Neuron (in vitro differentiated cells): ENCODE results near the gene TMEM120B.

Experiments
- H2AFZ ChIP-seq: one replicate; pipeline ENCODE4 v1.6.1; 2013; ENCODE audit warnings: low read depth, mild to moderate bottlenecking, inconsistent platforms, low read length, moderate library complexity
- H3K27me3 ChIP-seq: one replicate; pipeline ENCODE4 v1.6.1; 2013; ENCODE audit warnings: low read length; ENCODE audit not compliant: insufficient read depth
- H3K36me3 ChIP-seq: one replicate; pipeline ENCODE4 v1.6.1; 2013; ENCODE audit warnings: low read length; ENCODE audit not compliant: insufficient read depth
- H3K4me1 ChIP-seq: one replicate; pipeline ENCODE4 v1.6.1; 2013; ENCODE audit warnings: low read length; ENCODE audit not compliant: insufficient read depth
- H3K4me3 ChIP-seq: 2 replicates; pipeline ENCODE4 v1.5.1; 2013; ENCODE audit warnings: mild to moderate bottlenecking, low read length, moderate library complexity
- H3K9me3 ChIP-seq: one replicate; pipeline ENCODE4 v1.6.1; 2013; ENCODE audit warnings: low read length

TMEM120B gene

GRCh38 chr12:121812921-121813896, 100.7 kb downstream of the TMEM120B start:
- Histone ChIP-seq H3K36me3 (peaks cover 67% of the 10 kb centered on the region), H3K27me3 (no peaks in the 10 kb centered on the region), H3K4me1 (peaks cover 13% of the 10 kb centered on the region), H3K4me3 (no peak overlapping the region), H3K9me3 (no peaks in the 10 kb centered on the region), H2AFZ (no peak overlapping the region)

DNA sequence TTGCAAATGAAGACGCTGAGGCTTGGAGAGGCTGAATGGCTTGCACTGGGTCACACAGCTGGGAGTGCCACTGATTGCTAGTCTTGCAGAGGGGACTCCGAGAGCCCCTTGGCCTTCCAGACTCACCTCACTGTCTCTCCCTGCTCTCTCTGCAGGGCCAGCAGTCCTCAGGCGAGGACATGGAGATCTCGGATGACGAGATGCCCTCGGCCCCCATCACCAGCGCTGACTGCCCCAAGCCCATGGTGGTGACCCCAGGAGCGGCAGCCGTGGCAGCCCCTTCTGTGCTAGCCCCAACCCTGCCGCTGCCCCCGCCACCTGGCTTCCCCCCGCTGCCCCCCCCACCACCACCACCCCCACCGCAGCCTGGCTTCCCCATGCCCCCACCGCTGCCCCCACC, 101.4 kb downstream of the TMEM120B start:
- Histone ChIP-seq H3K27me3 (no peaks in the 10 kb centered on the region), H3K9me3 (no peaks in the 10 kb centered on the region), H3K4me1 (peaks cover 13% of the 10 kb centered on the region), H3K36me3 (peaks cover 62% of the 10 kb centered on the region), H2AFZ (no peak overlapping the region), H3K4me3 (no peak overlapping the region)

GRCh38 chr12:121814429-121815119, 102.0 kb downstream of the TMEM120B start:
- H2AFZ ChIP-seq, result no peak overlapping the region
- H3K4me3 ChIP-seq, result no peak overlapping the region
- no peaks in the 10 kb centered on the region for H3K27me3 ChIP-seq
- H3K36me3 ChIP-seq, result peaks cover 61% of the 10 kb centered on the region
- no peaks in the 10 kb centered on the region for H3K9me3 ChIP-seq
- H3K4me1 ChIP-seq, result peaks cover 13% of the 10 kb centered on the region

DNA sequence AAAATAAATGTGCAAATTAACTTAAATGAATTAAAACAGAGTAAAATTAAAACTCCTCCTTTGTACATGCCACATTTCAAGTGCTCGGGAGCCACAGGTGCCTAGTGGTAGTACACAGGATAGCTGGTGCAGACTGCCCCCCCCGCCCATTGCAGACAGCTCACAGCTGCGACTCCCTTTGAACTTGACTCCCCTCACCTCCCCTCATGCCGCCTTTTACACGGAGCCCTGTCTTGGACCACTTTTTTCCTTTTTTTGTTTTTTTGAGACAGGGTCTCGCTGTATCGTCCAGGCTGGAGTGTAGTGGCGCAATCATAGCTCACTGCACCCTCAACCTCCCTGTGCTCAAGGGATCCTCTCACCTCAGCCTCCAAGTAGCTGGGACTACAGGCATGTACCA, 102.7 kb downstream of the TMEM120B start:
- Histone ChIP-seq H3K9me3 (no peaks in the 10 kb centered on the region), H2AFZ (no peak overlapping the region), H3K36me3 (peaks cover 61% of the 10 kb centered on the region), H3K4me3 (no peak overlapping the region), H3K27me3 (no peaks in the 10 kb centered on the region), H3K4me1 (peaks cover 13% of the 10 kb centered on the region)

- Histone ChIP-seq H3K36me3 (peaks cover 60% of the 10 kb centered on the region), H3K9me3 (no peaks in the 10 kb centered on the region), H2AFZ (no peak overlapping the region), H3K4me3 (no peak overlapping the region), H3K4me1 (peaks cover 3% of the 10 kb centered on the region), H3K27me3 (no peaks in the 10 kb centered on the region)
Measured at GRCh38 chr12:121816925-121817647, 104.5 kb downstream of the TMEM120B start.

- Histone ChIP-seq H3K27me3 (no peaks in the 10 kb centered on the region), H2AFZ (no peak overlapping the region), H3K4me3 (no peak overlapping the region), H3K4me1 (peaks cover under 1% of the 10 kb centered on the region), H3K9me3 (no peaks in the 10 kb centered on the region), H3K36me3 (peaks cover 61% of the 10 kb centered on the region)
Measured at GRCh38 chr12:121817648-121818043, 105.1 kb downstream of the TMEM120B start.

- Histone ChIP-seq H3K4me1 (no peaks in the 10 kb centered on the region), H3K27me3 (no peaks in the 10 kb centered on the region), H2AFZ (no peak overlapping the region), H3K4me3 (no peak overlapping the region), H3K9me3 (no peaks in the 10 kb centered on the region), H3K36me3 (peaks cover 67% of the 10 kb centered on the region)
Measured at GRCh38 chr12:121819212-121819949, 106.8 kb downstream of the TMEM120B start.

DNA sequence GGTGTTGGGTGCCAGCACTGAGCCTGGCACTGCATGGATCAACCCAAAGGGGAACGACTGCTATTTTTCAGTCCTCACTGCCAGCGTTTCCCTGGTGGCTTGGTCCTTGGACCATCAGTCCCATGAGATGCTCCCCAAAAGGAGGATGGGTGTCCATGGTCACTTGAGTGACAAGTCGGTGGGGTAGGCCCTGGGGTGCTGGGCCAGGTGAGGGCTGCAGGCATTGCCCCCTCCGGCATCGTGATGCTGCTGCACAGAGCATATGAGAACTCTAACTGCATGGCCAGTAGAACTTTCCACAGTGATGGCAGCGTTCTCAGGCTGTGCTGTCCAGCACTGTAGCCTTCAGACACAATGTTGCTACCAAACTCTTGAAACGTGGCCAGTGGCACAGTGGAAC, 107.5 kb downstream of the TMEM120B start:
- Histone ChIP-seq H3K36me3 (peaks cover 66% of the 10 kb centered on the region), H3K4me1 (no peaks in the 10 kb centered on the region), H3K27me3 (no peaks in the 10 kb centered on the region), H3K9me3 (no peaks in the 10 kb centered on the region), H3K4me3 (no peak overlapping the region), H2AFZ (no peak overlapping the region)

GRCh38 chr12:121822393-121823100, 110.0 kb downstream of the TMEM120B start:
- no peaks in the 10 kb centered on the region for H3K4me1 ChIP-seq
- peaks cover 68% of the 10 kb centered on the region for H3K36me3 ChIP-seq
- no peaks in the 10 kb centered on the region for H3K27me3 ChIP-seq
- H3K9me3 ChIP-seq, result no peaks in the 10 kb centered on the region
- H2AFZ ChIP-seq, result no peak overlapping the region
- no peak overlapping the region for H3K4me3 ChIP-seq

GRCh38 chr12:121823101-121823726, 110.7 kb downstream of the TMEM120B start:
- Histone ChIP-seq H3K4me1 (no peaks in the 10 kb centered on the region), H3K4me3 (no peak overlapping the region), H3K36me3 (peaks cover 68% of the 10 kb centered on the region), H3K9me3 (no peaks in the 10 kb centered on the region), H2AFZ (no peak overlapping the region), H3K27me3 (no peaks in the 10 kb centered on the region)

- H3K9me3 ChIP-seq, result no peaks in the 10 kb centered on the region
- peaks cover 73% of the 10 kb centered on the region for H3K36me3 ChIP-seq
- no peaks in the 10 kb centered on the region for H3K27me3 ChIP-seq
- H2AFZ ChIP-seq, result no peak overlapping the region
- no peaks in the 10 kb centered on the region for H3K4me1 ChIP-seq
- no peak overlapping the region for H3K4me3 ChIP-seq
Measured at GRCh38 chr12:121823727-121824115, 111.2 kb downstream of the TMEM120B start.
